Sigmoid colon (tissue), 7 donors: ENCODE results near the gene CYTH1. TPM values are rescaled to one million over a fixed set of nuclear protein-coding genes. Genes with fewer than 3 reads are reported as not detected.

Experiments
- DNase-seq: peaks from one replicate; pipeline ENCODE4 v3.0.0-alpha.2; 2019
- H3K27ac ChIP-seq, 4 donors: fragments of 200-600 bp; sonication (generic); one replicate each; pipeline ENCODE4 v1.5.1; 2016 to 2019; ENCODE audit warnings: mild to moderate bottlenecking in 1 of 4
- H3K27me3 ChIP-seq, 3 donors: fragments of 200-600 bp; sonication (generic); one replicate each; pipeline ENCODE4 v1.5.1; 2019; ENCODE audit warnings: mild to moderate bottlenecking in 1 of 3
- H3K36me3 ChIP-seq, 4 donors: fragments of 200-600 bp; sonication (generic); one replicate each; pipeline ENCODE4 v1.5.1; 2016 to 2019
- H3K4me1 ChIP-seq, 4 donors: fragments of 200-600 bp; sonication (generic); one replicate each; pipeline ENCODE4 v1.5.1; 2017 to 2019
- H3K4me3 ChIP-seq, 4 donors: fragments of 200-600 bp; sonication (generic); one replicate each; pipeline ENCODE4 v1.5.1; 2017 to 2019; ENCODE audit warnings: mild to moderate bottlenecking in 2 of 4, moderate library complexity in 1 of 4
- H3K9me3 ChIP-seq, 4 donors: fragments of 200-600 bp in 3 of 4; sonication (generic) in 3 of 4; one replicate each; pipeline versions ENCODE4 v1.5.1 to v1.6.1; 2013 to 2019
- EP300 ChIP-seq, 4 donors: sonication (generic); formaldehyde crosslinking; IDR thresholded peaks; one replicate each; pipeline ENCODE4 v1.6.1; 2017; ENCODE audit warnings: antibody characterized with exemption in 4 of 4
- POLR2A ChIP-seq, 2 donors: fragments of 450-650 bp; IDR thresholded peaks; one replicate each; pipeline ENCODE4 v1.6.1; 2016; ENCODE audit warnings: antibody characterized with exemption in 2 of 2, mild to moderate bottlenecking in 2 of 2, moderate library complexity in 2 of 2
- POLR2AphosphoS5 ChIP-seq, 4 donors: sonication (generic); formaldehyde crosslinking; IDR thresholded peaks; one replicate each; pipeline ENCODE4 v1.6.1; 2017; ENCODE audit warnings: antibody characterized with exemption in 4 of 4
- WGBS, 2 donors: extraction: QIAGEN DNeasy Blood & Tissue Kit; methylation state at CpG; one replicate each; pipeline ENCODE4 v1.1.7; 2013; 5-methylcytosine and 5-hydroxymethylcytosine counted together
- intact Hi-C: fragments of 100-400 bp; cut with DNase I; formaldehyde crosslinking; loops from one replicate; pipeline ENCODE4 v1.15.1; 2023
- polyA plus RNA-seq, 3 donors: library from polyadenylated mRNA; stranded (reverse); fragments of 200-250 nt; gene quantifications; one replicate each; pipeline ENCODE4 v1.2.3, GENCODE V29; 2013
- total RNA-seq, 4 donors: library from RNA; depleted of rRNA; stranded (reverse); fragments of >200 nt; gene quantifications; one replicate each; pipeline ENCODE4 v1.1.0, GENCODE V29; 2016
- TF ChIP-seq, protein P1 (sequence below), 4 experiments: fragments of 450-650 bp in 3 of 4; fragments of 200-600 bp in 1 of 4; IDR thresholded peaks; one replicate each; pipeline ENCODE4 v1.5.1; 2016 to 2019; ENCODE audit warnings: antibody characterized with exemption in 4 of 4, mild to moderate bottlenecking in 3 of 4, moderate library complexity in 2 of 4
- donor health status: healthy with polysubstance abuse.
- donor health status: Bipolar disorder and iron deficiency.
- donor health status: healthy.

Gene CYTH1
- total and polyA plus RNA-seq, 7 donors = 26.7 to 83.8 (median 38.5) TPM

GRCh38 chr17:78679495-78680395 lies 102.3 kb downstream of the CYTH1 start:
- intact Hi-C loops = no loop called here

DNA sequence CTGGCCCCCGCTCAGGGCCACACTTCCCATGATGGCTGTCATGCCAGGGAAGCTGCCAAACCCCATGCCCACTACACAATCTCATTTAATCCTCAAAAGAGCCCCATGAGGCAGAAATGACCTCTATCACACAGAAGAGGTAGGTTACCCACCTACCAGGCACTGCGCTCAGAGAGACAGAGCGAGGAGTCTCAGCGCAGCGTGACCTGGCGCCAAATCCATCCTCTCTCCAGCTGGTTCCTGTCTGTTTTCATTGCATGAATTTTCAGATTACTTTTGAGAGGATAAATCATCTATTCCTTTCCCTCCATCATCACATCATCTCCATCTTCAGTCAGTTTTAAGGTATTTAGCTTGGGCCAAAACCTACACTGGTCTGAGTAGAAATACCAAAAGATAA lies 103.4 kb downstream of the CYTH1 start:
- Histone ChIP-seq H3K4me3 (no peak overlapping the region), H3K36me3 (peaks cover 4 to 63% (median 25%) of the 10 kb centered on the region in 4 donors), H3K4me1 (peaks cover 0 to 14% (median 11%) of the 10 kb centered on the region in 4 donors), H3K27ac (no peak overlapping the region), H3K27me3 (no peaks in the 10 kb centered on the region), H3K9me3 (no peaks in the 10 kb centered on the region)
- intact Hi-C loops = no loop called here
- DNase-seq = no peak
- TF ChIP-seq, protein P1, sequence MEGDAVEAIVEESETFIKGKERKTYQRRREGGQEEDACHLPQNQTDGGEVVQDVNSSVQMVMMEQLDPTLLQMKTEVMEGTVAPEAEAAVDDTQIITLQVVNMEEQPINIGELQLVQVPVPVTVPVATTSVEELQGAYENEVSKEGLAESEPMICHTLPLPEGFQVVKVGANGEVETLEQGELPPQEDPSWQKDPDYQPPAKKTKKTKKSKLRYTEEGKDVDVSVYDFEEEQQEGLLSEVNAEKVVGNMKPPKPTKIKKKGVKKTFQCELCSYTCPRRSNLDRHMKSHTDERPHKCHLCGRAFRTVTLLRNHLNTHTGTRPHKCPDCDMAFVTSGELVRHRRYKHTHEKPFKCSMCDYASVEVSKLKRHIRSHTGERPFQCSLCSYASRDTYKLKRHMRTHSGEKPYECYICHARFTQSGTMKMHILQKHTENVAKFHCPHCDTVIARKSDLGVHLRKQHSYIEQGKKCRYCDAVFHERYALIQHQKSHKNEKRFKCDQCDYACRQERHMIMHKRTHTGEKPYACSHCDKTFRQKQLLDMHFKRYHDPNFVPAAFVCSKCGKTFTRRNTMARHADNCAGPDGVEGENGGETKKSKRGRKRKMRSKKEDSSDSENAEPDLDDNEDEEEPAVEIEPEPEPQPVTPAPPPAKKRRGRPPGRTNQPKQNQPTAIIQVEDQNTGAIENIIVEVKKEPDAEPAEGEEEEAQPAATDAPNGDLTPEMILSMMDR (IDR thresholded peaks at IDR 0.05) = no peak
- TF ChIP-seq POLR2AphosphoS5 (IDR thresholded peaks at IDR 0.05) = no peak
- TF ChIP-seq POLR2A (IDR thresholded peaks at IDR 0.05) = no peak
- no peak for TF ChIP-seq EP300 (IDR thresholded peaks at IDR 0.05)
- WGBS, 2 donors = 99% methylated on average over 6 of the region's 6 CpGs

More at GRCh38 chr17:78679495-78680395, 102.3 kb downstream of the CYTH1 start:
- H3K36me3 ChIP-seq = peaks cover 0 to 53% (median 26%) of the 10 kb centered on the region in 4 donors
- TF ChIP-seq, protein P1 (IDR thresholded peaks at IDR 0.05) = no peak
- no peak for TF ChIP-seq EP300 (IDR thresholded peaks at IDR 0.05)
- no peak for TF ChIP-seq POLR2A (IDR thresholded peaks at IDR 0.05)
- no peak for TF ChIP-seq POLR2AphosphoS5 (IDR thresholded peaks at IDR 0.05)
- DNase-seq = no peak
- peak overlapping the region in 1 of 4 donors; percentile 2 for H3K4me3 ChIP-seq
- peak overlapping the region in 2 of 4 donors; percentile 47 to 59 for H3K27ac ChIP-seq
- H3K27me3 ChIP-seq = no peaks in the 10 kb centered on the region
- 94 to 95% methylated on average over 24 of the region's 24 CpGs for WGBS, 2 donors
- H3K9me3 ChIP-seq = no peaks in the 10 kb centered on the region
- peaks cover 0 to 14% (median 11%) of the 10 kb centered on the region in 4 donors for H3K4me1 ChIP-seq

DNA sequence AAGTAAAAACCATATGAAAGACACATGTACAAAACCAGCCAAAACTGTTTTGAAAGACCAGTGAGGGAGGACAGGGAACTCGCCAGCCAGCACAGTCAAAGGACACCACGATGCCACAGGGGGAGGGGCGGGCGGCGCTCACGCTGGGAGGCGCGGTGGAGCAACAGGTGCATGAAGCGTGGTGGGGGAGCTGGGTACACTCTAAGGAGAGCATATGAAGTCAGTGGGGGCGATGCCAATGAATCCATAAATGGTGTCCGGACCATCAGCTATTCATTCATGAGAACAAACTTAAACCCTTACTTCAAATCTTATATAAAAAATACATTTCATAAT lies 103.9 kb downstream of the CYTH1 start:
- Histone ChIP-seq H3K4me1 (peaks cover 0 to 14% (median 11%) of the 10 kb centered on the region in 4 donors), H3K9me3 (no peaks in the 10 kb centered on the region), H3K36me3 (peaks cover 4 to 68% (median 25%) of the 10 kb centered on the region in 4 donors), H3K27me3 (no peaks in the 10 kb centered on the region), H3K4me3 (no peak overlapping the region), H3K27ac (no peak overlapping the region)
- WGBS, 2 donors = 90 to 97% methylated on average over 11 of the region's 11 CpGs
- intact Hi-C loops = no loop called here
- DNase-seq = no peak
- TF ChIP-seq POLR2A (IDR thresholded peaks at IDR 0.05) (no peak), EP300 (IDR thresholded peaks at IDR 0.05) (no peak)
- TF ChIP-seq, protein P1 (IDR thresholded peaks at IDR 0.05) = no peak

DNA sequence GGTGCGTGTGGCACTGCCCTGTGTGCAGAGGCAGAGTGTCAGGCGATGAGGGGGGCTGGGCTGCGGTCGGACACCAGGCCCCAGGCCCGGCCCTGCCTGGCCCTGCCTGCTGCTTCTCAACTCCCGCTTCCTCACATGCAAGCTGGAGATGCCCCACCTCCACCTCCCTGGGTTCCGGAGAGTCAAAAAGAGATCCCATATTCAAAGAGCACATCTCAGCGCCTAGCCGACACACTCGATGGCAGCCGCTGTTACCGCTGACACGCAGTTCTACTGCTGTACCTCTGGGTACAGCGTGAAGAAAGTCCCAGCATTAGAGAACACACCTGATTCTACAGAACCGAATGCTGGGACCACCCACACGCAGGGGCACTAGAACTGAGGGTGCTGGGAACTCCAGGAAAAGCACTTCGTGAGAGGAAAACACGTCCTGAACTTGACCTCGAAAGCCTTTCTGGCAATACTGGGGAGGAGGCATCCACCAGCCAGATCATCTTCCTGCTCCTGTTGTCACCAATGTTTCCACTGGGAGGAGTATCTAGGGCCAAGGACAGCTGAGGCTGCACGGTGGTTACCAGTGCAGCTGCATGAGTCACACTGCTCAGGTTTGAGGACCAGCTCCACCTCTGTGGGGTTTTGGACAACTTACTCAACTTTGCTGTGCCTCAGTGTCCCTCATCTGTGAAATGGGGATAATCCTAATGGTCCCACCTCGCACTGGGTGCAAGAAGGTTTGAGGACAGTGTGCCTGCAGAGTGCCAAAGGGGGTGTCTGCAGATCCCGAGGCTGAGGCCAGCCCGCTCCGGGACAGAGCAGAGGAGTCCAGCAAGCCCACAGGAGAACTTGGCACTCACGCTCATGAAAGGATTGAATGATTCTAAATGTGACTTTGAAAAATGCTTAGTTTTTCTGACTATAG lies 104.5 kb downstream of the CYTH1 start:
- peaks cover 4 to 68% (median 25%) of the 10 kb centered on the region in 4 donors for H3K36me3 ChIP-seq
- WGBS, 2 donors = 95% methylated on average over 25 of the region's 25 CpGs
- H3K4me3 ChIP-seq = no peak overlapping the region
- H3K4me1 ChIP-seq = peaks cover 0 to 14% (median 11%) of the 10 kb centered on the region in 4 donors
- DNase-seq = no peak
- no peaks in the 10 kb centered on the region for H3K27me3 ChIP-seq
- TF ChIP-seq POLR2A (IDR thresholded peaks at IDR 0.05) = no peak
- TF ChIP-seq, protein P1 (IDR thresholded peaks at IDR 0.05) = no peak
- no peak for TF ChIP-seq EP300 (IDR thresholded peaks at IDR 0.05)
- no peak overlapping the region for H3K27ac ChIP-seq
- intact Hi-C loops = no loop called here
- H3K9me3 ChIP-seq = no peaks in the 10 kb centered on the region
